Pancreas (tissue), 10 donors: ENCODE measurements around the gene ZSWIM6. TPM values are rescaled to one million over a fixed set of nuclear protein-coding genes. Genes with fewer than 3 reads are reported as not detected.

Source experiments
- ATAC-seq, 4 donors: fragments of 200-7000 bp; cut with Tn5 transposase; one replicate each; pipeline versions ENCODE4 v1.8.0 to v1.9.1; 2020; ENCODE audit warnings: mild to moderate bottlenecking in 4 of 4, moderate library complexity in 4 of 4
- DNase-seq, 6 donors: peaks; one replicate each; pipeline ENCODE4 v3.0.0-alpha.2; 2020
- FAIRE-seq: peaks from 2 replicates; lab custom pipeline; 2012; peaks lifted over from hg19 to GRCh38; lab: Jason Lieb, UNC
- H3K27ac ChIP-seq, 4 donors: fragments of 200-600 bp; sonication (generic); 1 replicate in 3 of 4; 2 replicates in 1 of 4; pipeline versions ENCODE4 v1.5.0 to v1.8.0; 2020
- H3K27me3 ChIP-seq, 4 donors: fragments of 200-600 bp; one replicate each; pipeline ENCODE4 v1.8.0; 2021
- H3K36me3 ChIP-seq, 3 donors: fragments of 200-600 bp; sonication (generic) in 1 of 3; one replicate each; pipeline versions ENCODE4 v1.5.0 to v1.8.0; 2020 to 2021
- H3K4me1 ChIP-seq, 3 donors: fragments of 200-600 bp; one replicate each; pipeline ENCODE4 v1.8.0; 2021
- H3K4me3 ChIP-seq, 4 donors: fragments of 200-600 bp; sonication (generic) in 2 of 4; one replicate each; pipeline versions ENCODE4 v1.5.0 to v1.8.0; 2020 to 2021
- H3K9me3 ChIP-seq, 4 donors: fragments of 200-600 bp; one replicate each; pipeline ENCODE4 v1.8.0; 2021
- WGBS, 2 donors: extraction: QIAGEN DNeasy Blood & Tissue Kit; methylation state at CpG; one replicate each; pipeline ENCODE4 v1.1.7; 2013; 5-methylcytosine and 5-hydroxymethylcytosine counted together
- intact Hi-C, 3 donors: fragments of 100-400 bp; cut with DNase I; formaldehyde crosslinking; loops; one replicate each; pipeline versions ENCODE4 v1.11.1 to v1.14.2; 2022
- polyA plus RNA-seq, 2 donors: library from polyadenylated mRNA; stranded (reverse); fragments of 200-250 nt; gene quantifications; one replicate each; pipeline ENCODE4 v1.2.3, GENCODE V29; 2013
- total RNA-seq, 6 donors: library from RNA; stranded (reverse); fragmentation: NEBNext Ultra II Directional in 4 of 6; extraction: Animal tissue kit (Norgen Biotek cat#: 25700) in 4 of 6; gene quantifications; one replicate each; pipeline versions ENCODE4 v1.2.1 to v1.2.4, GENCODE V29; 2021 to 2023
- TF ChIP-seq, protein P1 (sequence below), 4 donors: fragments of 200-600 bp; sonication (generic) in 3 of 4; IDR thresholded peaks; one replicate each; pipeline versions ENCODE4 v1.5.0 to v1.8.0; 2021; ENCODE audit warnings: antibody characterized with exemption in 4 of 4
- donor health status: healthy with polysubstance abuse.
- donor health status: DM: no; HTN: no; CAD: no; lungs with moderate emphysema.
- donor health status: DM: no; HTN: no; CAD: no.
- donor health status: control.
- donor health status: control.
- donor health status: Bipolar disorder and iron deficiency.
- donor health status: DM: yes; HTN: yes; CAD: no.
- donor health status: DM: no; HTN: no; CAD: no.
- donor health status: DM: no; HTN: no; CAD: no.
- donor health status: DM: yes; HTN: yes; CAD: no.

ZSWIM6 gene
- total and polyA plus RNA-seq, 8 donors = 3.6 to 12.9 (median 6.2) TPM

DNA sequence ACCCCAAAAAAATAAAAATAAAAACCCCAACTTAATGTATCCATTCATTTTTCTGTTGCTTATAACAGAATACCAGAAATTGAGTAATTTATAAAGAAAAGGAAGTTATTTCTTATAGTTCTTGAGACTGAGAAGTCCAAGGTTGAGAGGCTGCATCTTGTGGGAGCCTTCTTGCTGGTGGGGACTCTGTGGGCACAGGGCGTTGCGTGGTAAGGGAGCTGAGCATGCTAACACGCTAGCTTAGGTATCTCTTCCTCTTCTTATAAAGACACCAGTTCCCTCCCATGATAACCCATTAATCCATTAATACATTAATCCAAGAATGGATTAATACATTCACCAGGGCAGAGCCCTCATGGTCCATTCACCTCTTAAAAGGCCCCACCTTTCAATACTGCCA is 150.9 kb downstream of the ZSWIM6 start:
- ATAC-seq (no peak), DNase-seq (no peak), FAIRE-seq (no peak)
- TF ChIP-seq, protein P1, sequence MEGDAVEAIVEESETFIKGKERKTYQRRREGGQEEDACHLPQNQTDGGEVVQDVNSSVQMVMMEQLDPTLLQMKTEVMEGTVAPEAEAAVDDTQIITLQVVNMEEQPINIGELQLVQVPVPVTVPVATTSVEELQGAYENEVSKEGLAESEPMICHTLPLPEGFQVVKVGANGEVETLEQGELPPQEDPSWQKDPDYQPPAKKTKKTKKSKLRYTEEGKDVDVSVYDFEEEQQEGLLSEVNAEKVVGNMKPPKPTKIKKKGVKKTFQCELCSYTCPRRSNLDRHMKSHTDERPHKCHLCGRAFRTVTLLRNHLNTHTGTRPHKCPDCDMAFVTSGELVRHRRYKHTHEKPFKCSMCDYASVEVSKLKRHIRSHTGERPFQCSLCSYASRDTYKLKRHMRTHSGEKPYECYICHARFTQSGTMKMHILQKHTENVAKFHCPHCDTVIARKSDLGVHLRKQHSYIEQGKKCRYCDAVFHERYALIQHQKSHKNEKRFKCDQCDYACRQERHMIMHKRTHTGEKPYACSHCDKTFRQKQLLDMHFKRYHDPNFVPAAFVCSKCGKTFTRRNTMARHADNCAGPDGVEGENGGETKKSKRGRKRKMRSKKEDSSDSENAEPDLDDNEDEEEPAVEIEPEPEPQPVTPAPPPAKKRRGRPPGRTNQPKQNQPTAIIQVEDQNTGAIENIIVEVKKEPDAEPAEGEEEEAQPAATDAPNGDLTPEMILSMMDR (IDR thresholded peaks at IDR 0.05) = no peak
- 97 to 99% methylated on average over 3 of the region's 3 CpGs for WGBS, 2 donors
- no peak overlapping the region for H3K4me3 ChIP-seq
- H3K36me3 ChIP-seq = no peaks in the 10 kb centered on the region
- no peaks in the 10 kb centered on the region for H3K9me3 ChIP-seq
- intact Hi-C loops = no loop called here
- no peaks in the 10 kb centered on the region for H3K27me3 ChIP-seq
- H3K4me1 ChIP-seq = peaks cover 5 to 13% (median 12%) of the 10 kb centered on the region in 3 donors
- no peak overlapping the region for H3K27ac ChIP-seq

- DNase-seq = no peak
- TF ChIP-seq, protein P1 (IDR thresholded peaks at IDR 0.05) = no peak
- Histone ChIP-seq H3K36me3 (no peaks in the 10 kb centered on the region), H3K9me3 (no peaks in the 10 kb centered on the region), H3K27me3 (no peaks in the 10 kb centered on the region), H3K4me3 (no peak overlapping the region), H3K4me1 (no peaks in the 10 kb centered on the region), H3K27ac (no peak overlapping the region)
- intact Hi-C loops = no loop called here
- no peak for ATAC-seq
- 97% methylated on average over 1 of the region's 1 CpG for WGBS, 2 donors
- FAIRE-seq = no peak
These were observed 154.4 kb downstream of the ZSWIM6 start for GRCh38 chr5:61486476-61486875.

GRCh38 chr5:61489574-61489973 is 157.5 kb downstream of the ZSWIM6 start:
- no peak for ATAC-seq
- Histone ChIP-seq H3K27ac (no peak overlapping the region), H3K4me3 (no peak overlapping the region), H3K4me1 (no peaks in the 10 kb centered on the region), H3K27me3 (no peaks in the 10 kb centered on the region), H3K9me3 (no peaks in the 10 kb centered on the region), H3K36me3 (no peaks in the 10 kb centered on the region)
- TF ChIP-seq, protein P1 (IDR thresholded peaks at IDR 0.05) = no peak
- DNase-seq = no peak
- 67 to 83% methylated on average over 1 of the region's 1 CpG for WGBS, 2 donors
- intact Hi-C loops = no loop called here
- no peak for FAIRE-seq

- DNase-seq = no peak
- ATAC-seq = no peak
- FAIRE-seq = no peak
- no peaks in the 10 kb centered on the region for H3K27me3 ChIP-seq
- H3K4me1 ChIP-seq = peaks cover 0 to 2% (median 0%) of the 10 kb centered on the region in 3 donors
- H3K27ac ChIP-seq = no peak overlapping the region
- no peaks in the 10 kb centered on the region for H3K9me3 ChIP-seq
- no peak overlapping the region for H3K4me3 ChIP-seq
- intact Hi-C loops = no loop called here
- TF ChIP-seq, protein P1 (IDR thresholded peaks at IDR 0.05) = no peak
- WGBS, 2 donors = 92 to 98% methylated on average over 1 of the region's 1 CpG
- no peaks in the 10 kb centered on the region for H3K36me3 ChIP-seq
These were observed 159.8 kb downstream of the ZSWIM6 start for GRCh38 chr5:61491861-61492260.

DNA sequence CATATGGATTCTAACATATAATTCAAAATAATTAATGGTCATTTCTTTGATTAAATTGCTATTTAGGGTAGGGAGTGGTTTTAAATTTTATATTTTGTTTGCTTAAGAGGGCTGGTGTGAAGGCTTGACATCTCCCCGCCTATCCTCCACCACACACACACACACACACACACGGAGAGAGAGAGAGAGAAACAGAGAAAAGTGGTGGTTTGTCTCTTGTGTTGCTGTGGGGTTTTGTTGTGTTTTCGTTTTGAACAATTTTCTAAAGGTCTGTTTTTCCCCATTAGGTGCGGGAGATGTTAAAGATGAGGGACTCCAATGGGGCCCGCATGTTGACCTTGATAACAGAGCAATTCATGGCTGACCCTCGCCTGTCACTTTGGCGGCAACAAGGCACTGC is 161.9 kb downstream of the ZSWIM6 start:
- H3K4me1 ChIP-seq = peaks cover 0 to 6% (median 0%) of the 10 kb centered on the region in 3 donors
- no peak overlapping the region for H3K27ac ChIP-seq
- ATAC-seq (no peak), DNase-seq (no peak), FAIRE-seq (no peak)
- no peaks in the 10 kb centered on the region for H3K27me3 ChIP-seq
- H3K4me3 ChIP-seq = no peak overlapping the region
- intact Hi-C loops = no loop called here
- WGBS, 2 donors = 80 to 86% methylated on average over 7 of the region's 7 CpGs
- no peaks in the 10 kb centered on the region for H3K9me3 ChIP-seq
- H3K36me3 ChIP-seq = no peaks in the 10 kb centered on the region
- TF ChIP-seq, protein P1 (IDR thresholded peaks at IDR 0.05) = no peak
